Thoracic aorta endothelial cell (primary cell): ENCODE data around the gene GCC1. TPM values are rescaled to one million over a fixed set of nuclear protein-coding genes. Genes with fewer than 3 reads are reported as not detected.

ENCODE experiments used
- total RNA-seq: library from RNA; depleted of rRNA; stranded (reverse); fragments of >200 nt; gene quantifications from 2 replicates; pipeline ENCODE4 v1.2.3, GENCODE V29; 2012

The GCC1 gene
- total RNA-seq = 18.2 TPM in 2 replicates

GRCh38 chr7:127585044-127585953 is at the start of gene GCC1:
GCC1 (minus strand) TSS chr7:127585596; CDS start chr7:127585182, 414 bp downstream.

GRCh38 chr7:127618042-127618441 is 32.6 kb upstream of the GCC1 start, which contains the start of gene PAX4:
PAX4 (minus strand) TSS chr7:127618142; CDS start chr7:127615928, 2,214 bp downstream.

GRCh38 chr7:127588019-127588696 is 2.8 kb upstream of the GCC1 start, which contains the start of gene ARF5:
ARF5 (plus strand) TSS chr7:127588411; CDS start chr7:127588499, 88 bp downstream.

Other genes starting within 250 kb of the GCC1 start
- 37.4 and 42.4 TPM in 2 replicates for gene ZNF800, start 192.9 kb downstream of the GCC1 start, total RNA-seq
- gene ARF5, start 2.8 kb upstream of the GCC1 start, total RNA-seq = 107 and 111 TPM in 2 replicates
- gene FSCN3, start 8.1 kb upstream of the GCC1 start, total RNA-seq = 2.8 and 3.7 TPM in 2 replicates
- not detected in 2 replicates for gene PAX4, start 32.5 kb upstream of the GCC1 start, total RNA-seq
- 267 and 293 TPM in 2 replicates for gene SND1, start 66.6 kb upstream of the GCC1 start, total RNA-seq